H9 (cell line): ENCODE data around the gene CBLN3. TPM values are rescaled to one million over a fixed set of nuclear protein-coding genes. Genes with fewer than 3 reads are reported as not detected.

Experiments
- DNase-seq: peaks from one replicate; pipeline ENCODE4 v3.0.0-alpha.2; 2017
- H2AFZ ChIP-seq: one replicate; pipeline ENCODE4 v1.6.1; 2013; ENCODE audit warnings: mild to moderate bottlenecking, low read length, control low read depth, moderate library complexity
- H2AK5ac ChIP-seq: 2 replicates; pipeline ENCODE4 v1.6.1; 2013; ENCODE audit warnings: low read length, control low read depth, mixed read lengths; ENCODE audit not compliant: insufficient read length
- H2BK120ac ChIP-seq: one replicate; pipeline ENCODE4 v1.6.1; 2013; ENCODE audit warnings: low read depth, mild to moderate bottlenecking, low read length, control low read depth, inconsistent platforms; ENCODE audit not compliant: poor library complexity, severe bottlenecking
- H2BK12ac ChIP-seq: 2 replicates; pipeline ENCODE4 v1.6.1; 2013; ENCODE audit warnings: low read length, control low read depth, mixed read lengths, low read depth; ENCODE audit not compliant: insufficient read length
- H2BK15ac ChIP-seq: 2 replicates; pipeline ENCODE4 v1.6.1; 2013; ENCODE audit warnings: low read depth, low read length, control low read depth
- H2BK20ac ChIP-seq: one replicate; pipeline ENCODE4 v1.6.1; 2013; ENCODE audit warnings: low read depth, mild to moderate bottlenecking, low read length, control low read depth, inconsistent platforms; ENCODE audit not compliant: poor library complexity, severe bottlenecking
- H2BK5ac ChIP-seq: 2 replicates; pipeline ENCODE4 v1.6.1; 2013; ENCODE audit warnings: low read length, control low read depth, mixed read lengths; ENCODE audit not compliant: insufficient read length
- H3K14ac ChIP-seq: 2 replicates; pipeline ENCODE4 v1.6.1; 2013; ENCODE audit warnings: low read length, control low read depth; ENCODE audit not compliant: insufficient read depth
- H3K18ac ChIP-seq: 2 replicates; pipeline ENCODE4 v1.6.1; 2013; ENCODE audit warnings: low read depth, mild to moderate bottlenecking, mixed read lengths, low read length, control low read depth; ENCODE audit not compliant: insufficient read length
- H3K23ac ChIP-seq: 2 replicates; pipeline ENCODE4 v1.6.1; 2013; ENCODE audit warnings: low read length, control low read depth, mixed read lengths, low read depth; ENCODE audit not compliant: insufficient read length
- H3K23me2 ChIP-seq: 2 replicates; pipeline ENCODE4 v1.6.1; 2013; ENCODE audit warnings: low read depth, mild to moderate bottlenecking, mixed read lengths, low read length, control low read depth; ENCODE audit not compliant: insufficient read length, poor library complexity, severe bottlenecking
- H3K27ac ChIP-seq: 2 replicates; pipeline ENCODE4 v1.5.1; 2013; ENCODE audit warnings: low read length, control low read depth, mixed read lengths, low read depth; ENCODE audit not compliant: insufficient read length
- H3K27me3 ChIP-seq: 2 replicates; pipeline ENCODE4 v1.6.1; 2013; ENCODE audit warnings: low read length, control low read depth, inconsistent platforms; ENCODE audit not compliant: insufficient read depth
- H3K4ac ChIP-seq: 2 replicates; pipeline ENCODE4 v1.6.1; 2013; ENCODE audit warnings: low read depth, mild to moderate bottlenecking, control low read depth, inconsistent platforms, low read length, moderate library complexity
- H3K4me1 ChIP-seq: 2 replicates; pipeline ENCODE4 v1.6.1; 2013; ENCODE audit warnings: low read length, control low read depth, inconsistent platforms; ENCODE audit not compliant: insufficient read depth
- H3K4me2 ChIP-seq: 2 replicates; pipeline ENCODE4 v1.6.1; 2013; ENCODE audit warnings: low read length, control low read depth, mixed read lengths; ENCODE audit not compliant: insufficient read length, insufficient read depth
- H3K56ac ChIP-seq: 2 replicates; pipeline ENCODE4 v1.6.1; 2013; ENCODE audit warnings: low read depth, mild to moderate bottlenecking, mixed read lengths, low read length, control low read depth; ENCODE audit not compliant: insufficient read length
- H3K79me1 ChIP-seq: 2 replicates; pipeline ENCODE4 v1.6.1; 2013; ENCODE audit warnings: low read depth, mild to moderate bottlenecking, moderate library complexity, low read length, control low read depth, inconsistent platforms; ENCODE audit not compliant: insufficient read depth, poor library complexity, severe bottlenecking
- H3K79me2 ChIP-seq: 2 replicates; pipeline ENCODE4 v1.6.1; 2013; ENCODE audit warnings: low read length, control low read depth, inconsistent platforms; ENCODE audit not compliant: insufficient read depth
- H3K9ac ChIP-seq: 2 replicates; pipeline ENCODE4 v1.6.1; 2013; ENCODE audit warnings: low read length, control low read depth, mixed read lengths; ENCODE audit not compliant: insufficient read length; ENCODE audit errors: extremely low read depth
- H3K9me3 ChIP-seq: one replicate; pipeline ENCODE4 v1.6.1; 2013; ENCODE audit warnings: low read depth, low read length, inconsistent platforms; ENCODE audit not compliant: control insufficient read depth
- H3T11ph ChIP-seq: one replicate; pipeline ENCODE4 v1.6.1; 2013; ENCODE audit warnings: mild to moderate bottlenecking, low read length, control low read depth, inconsistent platforms
- H4K20me1 ChIP-seq: one replicate; pipeline ENCODE4 v1.6.1; 2013; ENCODE audit not compliant: control insufficient read depth, insufficient read length, insufficient read depth
- H4K5ac ChIP-seq: 2 replicates; pipeline ENCODE4 v1.6.1; 2013; ENCODE audit warnings: low read depth, mild to moderate bottlenecking, mixed read lengths, low read length, control low read depth; ENCODE audit not compliant: insufficient read length
- H4K8ac ChIP-seq: replicated peaks from 2 replicates; pipeline ENCODE4 v1.6.1; 2013; ENCODE audit warnings: low read length, control low read depth, mixed read lengths, low read depth; ENCODE audit not compliant: insufficient read length
- H4K91ac ChIP-seq: 2 replicates; pipeline ENCODE4 v1.6.1; 2013; ENCODE audit warnings: low read depth, mild to moderate bottlenecking, moderate library complexity, mixed read lengths, low read length, control low read depth; ENCODE audit not compliant: insufficient read length
- H3K27ac Mint-ChIP-seq, 3 experiments: 2 replicates in 2 of 3; 3 replicates in 1 of 3; pipeline ENCODE4 v1.8.0; 2020 to 2021; ENCODE audit warnings: mixed read lengths in 3 of 3, mild to moderate bottlenecking in 1 of 3, moderate library complexity in 1 of 3
- H3K27me3 Mint-ChIP-seq: 2 replicates; pipeline ENCODE4 v1.8.0; 2021; ENCODE audit warnings: low read depth, mild to moderate bottlenecking, moderate library complexity, mixed read lengths
- H3K36me3 Mint-ChIP-seq, 3 experiments: 2 replicates in 2 of 3; 3 replicates in 1 of 3; pipeline ENCODE4 v1.8.0; 2020 to 2021; ENCODE audit warnings: low read depth in 3 of 3, mixed read lengths in 3 of 3; ENCODE audit not compliant: insufficient read depth in 1 of 3
- H3K4me1 Mint-ChIP-seq, 2 experiments: 2 replicates each; pipeline ENCODE4 v1.8.0; 2020; ENCODE audit warnings: mixed read lengths in 2 of 2
- H3K4me3 Mint-ChIP-seq, 2 experiments: 2 replicates in 1 of 2; 3 replicates in 1 of 2; pipeline ENCODE4 v1.8.0; 2020 to 2021; ENCODE audit warnings: mild to moderate bottlenecking in 2 of 2, mixed read lengths in 2 of 2, moderate library complexity in 1 of 2
- H3K9me3 Mint-ChIP-seq, 2 experiments: 2 replicates in 1 of 2; 3 replicates in 1 of 2; pipeline ENCODE4 v1.8.0; 2020; ENCODE audit warnings: mild to moderate bottlenecking in 2 of 2, mixed read lengths in 2 of 2, moderate library complexity in 1 of 2
- CTCF ChIP-seq: fragments of 200-600 bp; sonication (generic); conservative IDR thresholded peaks from 3 replicates; pipeline ENCODE4 v1.8.0; 2021; ENCODE audit warnings: antibody characterized with exemption, mild to moderate bottlenecking
- WGBS: extraction: QIAGEN DNeasy Blood & Tissue Kit; methylation state at CpG from one replicate; pipeline ENCODE4 v1.1.7; 2013; ENCODE audit warnings: missing lambda C conversion rate, low lambda C conversion rate, mixed read lengths; ENCODE audit not compliant: insufficient read length; ENCODE audit errors: extremely low coverage; 5-methylcytosine and 5-hydroxymethylcytosine counted together
- total RNA-seq: library from RNA; stranded (reverse); gene quantifications from 2 replicates; pipeline ENCODE4 v1.2.1, GENCODE V29; 2021

Gene CBLN3
- total RNA-seq, 1 experiment from 2014 or later, result 0.39 TPM

GRCh38 chr14:24382064-24382371 lies 47.5 kb downstream of the CBLN3 start:
- H3K9me3 ChIP-seq, result no peaks in the 10 kb centered on the region
- WGBS, result no CpG with 5 or more reads among the region's 4 CpGs
- H3K4ac ChIP-seq, result no peak overlapping the region
- H3K4me1 ChIP-seq, result peaks cover 3% of the 10 kb centered on the region
- H3K36me3 Mint-ChIP-seq, result peaks cover 0 to 1% (median 0%) of the 10 kb centered on the region in 3 experiments; a peak in 4 of 7 replicates
- H3K4me1 Mint-ChIP-seq, result peaks cover 20 to 29% of the 10 kb centered on the region in 2 experiments
- no peak overlapping the region for H3K4me2 ChIP-seq
- H3K9ac ChIP-seq, result no peak overlapping the region
- no peaks in the 10 kb centered on the region; the same call in 1 of the 2 replicates for H3K79me2 ChIP-seq
- no peaks in the 10 kb centered on the region for H3K27me3 ChIP-seq
- no peak overlapping the region for H2BK12ac ChIP-seq
- no peak overlapping the region for H2BK5ac ChIP-seq
- no peak overlapping the region for H3K27ac Mint-ChIP-seq
- no peak overlapping the region for H4K8ac ChIP-seq
- no peaks in the 10 kb centered on the region; the same call in none of the 2 replicates for H3K27me3 Mint-ChIP-seq
- H3K18ac ChIP-seq, result no peak overlapping the region
- no peak overlapping the region for H2BK20ac ChIP-seq
- H3K27ac ChIP-seq, result no peak overlapping the region
- no peak overlapping the region for H3K4me3 Mint-ChIP-seq
- H3K79me1 ChIP-seq, result no peaks in the 10 kb centered on the region
- no peak for TF ChIP-seq CTCF
- H3K9me3 Mint-ChIP-seq, result no peaks in the 10 kb centered on the region
- H3K14ac ChIP-seq, result no peak overlapping the region
- H2AK5ac ChIP-seq, result no peak overlapping the region
- H2BK120ac ChIP-seq, result no peak overlapping the region
- H2AFZ ChIP-seq, result no peak overlapping the region
- H3K23ac ChIP-seq, result no peak overlapping the region
- H4K20me1 ChIP-seq, result no peaks in the 10 kb centered on the region
- no peak overlapping the region for H4K91ac ChIP-seq
- no peak for DNase-seq
- H3K23me2 ChIP-seq, result no peaks in the 10 kb centered on the region
- no peak overlapping the region for H3T11ph ChIP-seq
- H2BK15ac ChIP-seq, result no peak overlapping the region
- H4K5ac ChIP-seq, result no peak overlapping the region
- no peak overlapping the region for H3K56ac ChIP-seq
